HEK293T (cell line): ENCODE results near the gene SLC35G1.

Experiments
- CTCF ChIA-PET: fragments of 350-600 bp; formaldehyde crosslinking; extraction: SDS; loops from one replicate; lab custom pipeline; 2021; ENCODE audit warnings: antibody characterized with exemption, inconsistent platforms; lab: Yijun Ruan, JAX
- POLR2A ChIA-PET: fragments of 350-600 bp; formaldehyde crosslinking; extraction: SDS; loops from one replicate; lab custom pipeline; 2020; ENCODE audit warnings: antibody characterized with exemption, inconsistent platforms; lab: Yijun Ruan, JAX
- DNase-seq: peaks from one replicate; pipeline ENCODE4 v3.0.0; 2012; ENCODE audit warnings: mixed read lengths; ENCODE audit errors: extremely low spot score
- ARNT ChIP-seq: fragments of 450-650 bp; IDR thresholded peaks from 2 replicates; pipeline ENCODE4 v1.6.1; 2017; ENCODE audit warnings: mild to moderate bottlenecking
- BHLHE40 ChIP-seq: fragments of 450-650 bp; IDR thresholded peaks from 2 replicates; pipeline ENCODE4 v1.6.1; 2016; ENCODE audit warnings: mild to moderate bottlenecking, moderate library complexity, borderline replicate concordance
- CTBP1 ChIP-seq: fragments of 450-650 bp; IDR thresholded peaks from 2 replicates; pipeline ENCODE4 v1.6.1; 2016; ENCODE audit warnings: borderline replicate concordance
- ELF4 ChIP-seq: fragments of 450-650 bp; IDR thresholded peaks from 2 replicates; pipeline ENCODE4 v1.6.1; 2017; ENCODE audit warnings: antibody characterized with exemption
- FOXA1 ChIP-seq: fragments of 450-650 bp; IDR thresholded peaks from 2 replicates; pipeline ENCODE4 v1.6.1; 2016; ENCODE audit warnings: mild to moderate bottlenecking
- FOXK2 ChIP-seq: fragments of 450-650 bp; IDR thresholded peaks from 2 replicates; pipeline ENCODE4 v1.6.1; 2016; ENCODE audit warnings: mild to moderate bottlenecking
- FOXM1 ChIP-seq: fragments of 450-650 bp; IDR thresholded peaks from 2 replicates; pipeline ENCODE4 v1.6.1; 2017; ENCODE audit warnings: mild to moderate bottlenecking, borderline replicate concordance
- HDGF ChIP-seq: fragments of 450-650 bp; IDR thresholded peaks from 2 replicates; pipeline ENCODE4 v1.6.1; 2017; ENCODE audit warnings: antibody characterized with exemption, borderline replicate concordance
- L3MBTL2 ChIP-seq: fragments of 450-650 bp; conservative IDR thresholded peaks from 2 replicates; pipeline ENCODE4 v1.6.1; 2016; ENCODE audit warnings: mild to moderate bottlenecking
- LEF1 ChIP-seq: fragments of 450-650 bp; IDR thresholded peaks from 2 replicates; pipeline ENCODE4 v1.6.1; 2017; ENCODE audit warnings: mild to moderate bottlenecking, borderline replicate concordance
- NFRKB ChIP-seq: fragments of 450-650 bp; IDR thresholded peaks from 2 replicates; pipeline ENCODE4 v1.6.1; 2016; ENCODE audit warnings: mild to moderate bottlenecking, moderate library complexity
- PKNOX1 ChIP-seq: fragments of 450-650 bp; IDR thresholded peaks from 2 replicates; pipeline ENCODE4 v1.6.1; 2016
- SP1 ChIP-seq: fragments of 450-650 bp; IDR thresholded peaks from 2 replicates; pipeline ENCODE4 v1.6.1; 2017
- SUZ12 ChIP-seq: fragments of 450-650 bp; IDR thresholded peaks from 2 replicates; pipeline ENCODE4 v1.6.1; 2016; ENCODE audit warnings: mild to moderate bottlenecking
- TARDBP ChIP-seq: fragments of 450-650 bp; IDR thresholded peaks from 2 replicates; pipeline ENCODE4 v1.6.1; 2016
- ZNF384 ChIP-seq: fragments of 450-650 bp; IDR thresholded peaks from 2 replicates; pipeline ENCODE4 v1.6.1; 2016

SLC35G1 gene

GRCh38 chr10:93867525-93867924, 26.3 kb upstream of the SLC35G1 start:
- DNase-seq: no peak
- ChIA-PET POLR2A (no interaction called here), CTCF (no interaction called here)
- no peak for TF ChIP-seq SUZ12
- TF ChIP-seq FOXM1: no peak
- TF ChIP-seq FOXK2: no peak
- TF ChIP-seq PKNOX1: no peak
- no peak for TF ChIP-seq LEF1
- no peak for TF ChIP-seq BHLHE40
- no peak for TF ChIP-seq ZNF384
- no peak for TF ChIP-seq ELF4
- no peak for TF ChIP-seq NFRKB
- TF ChIP-seq ARNT: no peak

- DNase-seq: no peak
- no peak for TF ChIP-seq HDGF
- TF ChIP-seq CTBP1: no peak
- no peak for TF ChIP-seq SP1
- no peak for TF ChIP-seq FOXM1
- no peak for TF ChIP-seq ELF4
- TF ChIP-seq ZNF384: no peak
- no peak for TF ChIP-seq PKNOX1
- no peak for TF ChIP-seq FOXA1
- TF ChIP-seq TARDBP: no peak
- no peak for TF ChIP-seq BHLHE40
- TF ChIP-seq NFRKB: no peak
- TF ChIP-seq L3MBTL2: no peak
- no peak for TF ChIP-seq LEF1
- TF ChIP-seq SUZ12: no peak
- TF ChIP-seq FOXK2: no peak
- TF ChIP-seq ARNT: no peak
- ChIA-PET CTCF (no interaction called here), POLR2A (no interaction called here)
Measured at GRCh38 chr10:93871671-93872204, 22.0 kb upstream of the SLC35G1 start.

- DNase-seq: no peak
- no peak for TF ChIP-seq BHLHE40
- TF ChIP-seq NFRKB: no peak
- no peak for TF ChIP-seq CTBP1
- TF ChIP-seq SUZ12: no peak
- no peak for TF ChIP-seq FOXM1
- TF ChIP-seq HDGF: no peak
- TF ChIP-seq ZNF384: no peak
- TF ChIP-seq L3MBTL2: no peak
- TF ChIP-seq FOXK2: no peak
- no peak for TF ChIP-seq SP1
- no peak for TF ChIP-seq ELF4
- TF ChIP-seq FOXA1: no peak
- no peak for TF ChIP-seq PKNOX1
- no peak for TF ChIP-seq TARDBP
- TF ChIP-seq LEF1: no peak
- TF ChIP-seq ARNT: no peak
- POLR2A ChIA-PET: no interaction called here
- CTCF ChIA-PET: no interaction called here
Measured at GRCh38 chr10:93872375-93873158, 21.2 kb upstream of the SLC35G1 start.

GRCh38 chr10:93873420-93874115, 20.2 kb upstream of the SLC35G1 start:
- TF ChIP-seq ZNF384: no peak
- TF ChIP-seq SUZ12: no peak
- no peak for TF ChIP-seq TARDBP
- no peak for TF ChIP-seq ARNT
- no peak for TF ChIP-seq PKNOX1
- no peak for TF ChIP-seq NFRKB
- no peak for TF ChIP-seq FOXA1
- TF ChIP-seq BHLHE40: no peak
- TF ChIP-seq FOXK2: no peak
- TF ChIP-seq CTBP1: no peak
- POLR2A ChIA-PET: no interaction called here
- CTCF ChIA-PET: no interaction called here
- DNase-seq: no peak
